ENCODE results near the gene CRELD2.

GRCh38 chr22:49913446-49913845 lies 5.0 kb upstream of the CRELD2 start:
- TF ChIP-seq CTCF (IDR thresholded peaks at IDR 0.05) = no peak
- TF ChIP-seq POLR2AphosphoS5 (IDR thresholded peaks at IDR 0.05) = no peak

All from suprapubic skin (tissue), 3 donors.